RPMI8226 (cell line): ENCODE data around the gene PIK3CA.

Experiments
- DNase-seq: peaks from one replicate; pipeline ENCODE4 v3.0.0-alpha.2; 2015

Gene PIK3CA

DNA sequence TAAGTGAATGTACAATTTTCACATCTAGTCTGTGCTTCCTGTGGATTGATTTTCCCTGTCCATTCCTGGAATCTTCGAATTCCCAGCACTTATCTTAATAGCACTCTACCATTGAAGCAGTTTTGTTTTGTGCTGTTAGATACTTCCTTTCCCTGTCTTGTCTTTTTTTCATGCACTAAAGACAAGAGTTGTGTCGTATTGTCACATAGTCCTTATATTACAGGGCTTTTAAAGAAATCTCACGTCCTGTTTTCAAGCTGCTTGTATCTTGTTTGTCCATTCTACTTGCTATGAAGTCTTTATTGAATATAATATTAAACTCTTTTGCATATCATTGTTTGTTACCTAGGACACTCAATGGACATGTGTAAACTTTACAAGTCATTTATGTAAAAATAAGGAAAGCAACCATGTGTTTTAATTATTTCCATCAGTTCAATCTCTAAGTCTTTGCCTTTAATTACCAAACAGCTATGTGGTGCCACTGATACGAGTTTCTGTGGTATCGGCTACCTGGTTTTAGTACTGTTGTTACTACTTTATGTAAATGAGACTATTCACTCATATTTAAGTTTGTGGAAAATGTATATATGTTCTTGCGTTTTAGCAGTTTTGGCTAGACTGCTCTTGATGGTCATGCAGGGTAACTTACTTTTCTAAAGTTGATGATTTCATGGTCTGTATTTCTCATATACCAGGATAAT lies 10.3 kb downstream of the PIK3CA start:
- DNase-seq = no peak

DNA sequence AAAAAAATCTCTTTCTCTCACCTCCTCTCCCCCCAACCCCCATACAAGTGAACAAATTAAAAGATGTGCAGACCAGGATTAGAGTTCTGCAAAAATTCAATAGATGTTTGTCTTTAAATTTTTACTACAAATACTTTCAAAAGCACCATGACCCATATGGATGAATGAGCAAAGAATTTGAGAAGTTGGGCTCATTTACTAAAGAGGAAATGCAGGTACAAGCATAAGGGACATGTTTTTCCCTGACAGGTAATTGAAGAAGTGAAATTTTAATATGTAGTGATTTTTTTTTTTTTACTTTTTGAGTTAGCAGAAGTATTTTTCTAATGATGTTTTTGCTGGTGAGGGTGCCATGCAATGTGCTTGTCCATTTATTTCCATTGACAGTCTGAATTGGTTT lies 15.3 kb downstream of the PIK3CA start:
- no peak for DNase-seq

DNA sequence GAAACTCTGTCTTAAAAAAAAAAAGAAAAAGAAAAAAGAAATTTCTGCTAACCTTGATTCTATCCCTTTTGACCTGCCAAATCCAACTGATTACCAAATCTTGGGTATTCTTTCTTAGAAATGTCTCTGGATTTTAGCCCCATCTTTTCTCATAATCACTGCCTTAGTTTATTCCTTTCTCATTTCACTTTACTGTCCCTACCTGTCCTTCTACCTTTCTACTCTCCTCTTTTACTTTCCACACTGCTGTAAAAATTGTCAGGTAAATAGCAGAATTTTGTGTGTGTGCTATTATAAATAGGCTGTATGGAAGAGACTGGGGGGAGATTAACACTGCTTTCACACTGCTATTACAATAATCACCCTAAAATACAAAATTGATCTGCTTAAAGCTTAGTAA lies 16.7 kb downstream of the PIK3CA start:
- no peak for DNase-seq

DNA sequence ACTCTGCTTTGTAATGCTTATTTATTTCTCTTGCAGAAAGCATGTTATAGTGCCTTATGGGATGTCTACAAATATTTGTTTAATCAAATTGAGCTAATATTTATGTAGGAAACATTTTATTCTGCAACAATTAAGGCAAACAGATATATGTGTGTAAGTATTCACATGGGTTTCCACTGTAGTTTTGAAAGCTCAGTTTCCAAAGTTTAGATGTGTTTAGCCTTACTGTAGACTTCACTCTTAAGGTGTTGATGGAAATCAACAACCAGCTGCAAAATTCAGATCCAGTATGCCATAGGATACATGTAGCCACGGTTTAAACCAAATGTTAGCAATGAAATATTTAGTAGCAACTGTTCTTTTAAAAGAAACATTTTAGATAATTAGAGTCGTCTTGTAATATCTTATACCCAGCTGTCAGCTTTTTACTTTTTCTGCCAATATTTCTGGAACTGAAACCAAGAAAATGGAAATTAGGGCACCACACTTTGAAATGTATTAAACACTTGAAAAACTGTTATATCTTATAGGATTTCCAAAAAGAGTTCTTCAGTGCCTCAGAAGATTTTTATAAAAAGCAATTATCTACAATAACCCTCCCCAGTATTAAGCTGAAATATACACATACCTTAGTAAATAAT lies 18.5 kb downstream of the PIK3CA start:
- DNase-seq = peak; percentile 33

DNA sequence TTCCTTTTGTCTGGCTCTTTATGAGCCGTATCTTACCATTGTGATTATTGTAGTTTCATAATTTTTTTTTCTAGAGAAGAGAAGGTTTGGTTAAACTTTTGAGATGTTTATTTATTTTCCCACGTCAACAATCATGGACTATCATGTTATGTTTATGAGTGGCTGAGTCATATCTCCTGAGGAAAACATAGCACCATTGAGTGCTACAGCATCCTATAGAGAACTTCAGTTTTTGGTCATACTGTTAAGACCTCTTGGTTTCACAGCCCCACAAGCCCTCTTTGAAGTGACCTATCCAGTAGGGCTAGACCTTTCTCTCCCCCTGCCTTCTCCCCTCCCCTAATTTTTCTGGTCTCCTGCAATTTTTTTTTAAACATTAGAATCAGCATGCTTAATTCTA lies 20.8 kb downstream of the PIK3CA start:
- DNase-seq = no peak

DNA sequence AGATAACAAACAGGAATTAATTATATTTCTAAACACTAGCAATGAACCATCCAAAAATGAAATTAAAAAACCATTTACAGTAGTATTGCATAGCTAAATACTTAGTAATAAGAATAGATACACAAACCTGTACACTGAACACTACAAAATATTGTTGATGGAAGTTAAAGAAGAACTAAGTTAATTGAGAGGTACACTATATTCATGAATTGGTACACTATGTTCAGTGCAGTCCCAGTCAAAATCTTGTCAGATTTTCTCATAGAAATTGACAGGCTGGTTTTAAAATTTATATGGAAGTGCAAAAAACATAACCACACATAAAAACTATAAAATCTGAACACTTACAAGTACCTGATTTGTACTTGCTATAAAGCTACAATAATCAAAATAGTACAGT lies 24.4 kb downstream of the PIK3CA start:
- DNase-seq = no peak

DNA sequence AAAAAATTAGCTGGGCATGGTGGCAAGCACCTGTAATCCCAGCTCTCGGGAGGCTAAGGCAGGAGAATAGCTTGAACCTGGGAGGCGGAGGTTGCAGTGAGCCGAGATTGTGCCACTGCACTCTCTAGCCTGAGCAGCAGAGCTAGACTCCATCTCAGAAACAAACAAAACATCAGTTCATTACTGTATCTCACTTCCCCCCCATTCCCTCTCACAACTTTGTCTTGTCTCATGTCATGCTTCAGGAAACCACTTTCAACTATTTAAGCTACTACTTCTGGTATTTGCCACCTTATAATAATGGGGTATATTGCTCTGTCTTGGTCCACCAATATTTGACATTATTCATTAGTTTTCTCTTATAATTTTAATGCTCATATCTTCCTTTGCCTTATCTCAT lies 26.2 kb downstream of the PIK3CA start:
- no peak for DNase-seq

DNA sequence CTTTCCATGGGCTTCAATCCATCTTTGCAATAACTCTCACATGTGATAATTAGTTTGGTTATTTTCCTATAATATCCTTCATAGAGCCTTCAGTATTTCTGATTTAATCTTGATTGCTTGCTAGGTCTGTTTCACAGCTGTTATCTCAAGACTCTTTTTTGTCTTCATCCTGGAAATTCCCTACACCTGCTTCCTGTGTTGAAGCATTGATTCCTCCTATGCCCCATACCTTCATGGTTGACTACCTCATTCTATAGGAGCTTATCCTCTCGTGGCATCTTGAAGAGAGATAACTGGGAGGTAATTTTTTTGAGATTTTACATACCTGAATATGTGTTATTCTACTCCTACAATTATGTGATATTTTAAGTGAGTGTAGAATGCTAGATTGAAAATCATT lies 26.7 kb downstream of the PIK3CA start:
- no peak for DNase-seq

DNA sequence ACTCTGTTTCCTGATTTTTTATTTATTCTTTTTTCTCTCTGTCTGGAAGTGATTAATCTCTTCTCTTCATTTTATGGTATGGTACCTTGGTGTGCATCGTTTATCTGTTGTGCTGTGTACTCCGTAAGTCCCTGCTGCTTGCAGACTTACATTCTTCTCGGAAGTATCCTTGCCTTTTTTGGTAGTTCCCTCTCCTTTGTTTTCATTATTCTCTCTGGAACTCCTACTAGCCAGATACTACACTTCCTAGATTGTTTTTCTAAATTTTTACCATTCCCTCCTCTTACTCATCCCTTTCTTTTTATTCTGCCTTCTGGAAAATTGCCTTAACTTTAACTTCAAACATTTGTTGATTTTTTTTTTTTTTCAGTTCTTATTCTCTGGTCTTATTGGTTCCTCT lies 27.2 kb downstream of the PIK3CA start:
- no peak for DNase-seq

DNA sequence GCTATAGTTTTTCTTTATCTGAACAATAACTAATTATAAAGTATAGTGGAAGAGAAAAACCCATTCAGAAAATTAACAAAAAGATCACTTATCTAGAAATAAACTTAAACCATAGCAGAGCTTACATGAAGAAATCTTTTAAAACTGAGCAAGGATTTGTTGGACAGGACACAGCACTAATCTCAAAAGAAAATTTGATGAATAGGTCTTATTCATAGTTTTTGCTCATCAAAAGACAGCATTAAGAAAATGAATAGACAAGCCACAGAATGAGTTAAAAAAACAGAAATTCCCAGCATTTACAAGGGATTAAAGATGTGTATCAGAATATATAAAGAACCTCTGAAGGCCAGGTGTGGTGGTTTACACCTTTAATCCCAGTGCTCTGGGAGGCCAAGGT lies 29.5 kb downstream of the PIK3CA start:
- DNase-seq = no peak

DNA sequence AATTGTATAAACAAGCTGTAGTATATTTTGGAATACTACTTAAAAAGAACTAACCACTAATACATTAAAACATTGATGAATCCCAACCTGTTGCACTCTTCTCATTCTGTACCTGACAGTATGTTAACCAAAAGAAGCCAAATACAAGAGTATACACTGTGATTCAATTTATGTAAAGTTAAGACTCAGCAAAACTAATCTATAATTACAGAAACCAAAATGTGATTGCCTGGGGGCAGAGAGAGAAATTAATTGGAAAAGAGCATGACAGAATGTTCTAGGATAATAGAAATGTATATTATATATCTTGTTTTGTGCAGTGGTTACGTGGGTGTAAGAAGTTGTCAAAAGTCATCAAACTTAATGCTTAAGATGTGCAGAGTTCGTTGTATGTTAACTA lies 31.1 kb downstream of the PIK3CA start:
- DNase-seq = no peak

DNA sequence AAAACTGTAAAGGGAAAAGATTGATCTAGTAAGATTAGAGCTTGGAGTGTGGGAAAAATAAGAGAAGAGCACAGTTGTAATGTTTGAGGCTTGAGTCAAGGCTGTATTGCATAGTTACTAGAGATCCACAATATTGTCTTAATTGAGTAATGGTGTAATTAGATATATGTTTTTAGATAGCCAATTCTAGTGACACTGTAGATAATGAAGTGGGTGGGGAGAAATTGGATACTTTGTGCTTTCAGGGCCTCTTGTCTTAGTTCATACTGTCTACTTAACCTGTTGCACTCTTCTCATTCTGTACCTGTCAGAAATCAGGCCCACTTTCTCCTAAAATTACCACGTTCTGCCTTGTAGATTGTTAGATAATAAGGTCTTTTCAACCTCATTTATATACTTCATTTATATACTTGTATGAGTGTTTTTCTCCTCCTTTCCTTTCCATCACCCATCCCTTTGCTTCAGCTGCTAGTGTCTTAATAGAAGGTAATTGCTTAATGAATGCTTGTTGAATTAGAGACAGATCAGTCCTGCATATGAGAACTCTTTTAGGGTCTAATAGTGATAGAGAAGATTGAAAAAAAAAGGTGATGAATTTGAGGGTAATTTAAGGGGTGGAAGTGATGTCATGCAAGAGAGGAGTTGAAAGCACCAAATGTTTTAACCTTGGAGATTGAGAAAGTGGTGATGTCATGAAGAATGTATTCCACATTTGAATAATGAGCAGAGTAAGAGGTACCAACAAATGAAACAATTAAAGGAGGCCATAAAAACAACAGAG lies 32.0 kb downstream of the PIK3CA start:
- DNase-seq = no peak

DNA sequence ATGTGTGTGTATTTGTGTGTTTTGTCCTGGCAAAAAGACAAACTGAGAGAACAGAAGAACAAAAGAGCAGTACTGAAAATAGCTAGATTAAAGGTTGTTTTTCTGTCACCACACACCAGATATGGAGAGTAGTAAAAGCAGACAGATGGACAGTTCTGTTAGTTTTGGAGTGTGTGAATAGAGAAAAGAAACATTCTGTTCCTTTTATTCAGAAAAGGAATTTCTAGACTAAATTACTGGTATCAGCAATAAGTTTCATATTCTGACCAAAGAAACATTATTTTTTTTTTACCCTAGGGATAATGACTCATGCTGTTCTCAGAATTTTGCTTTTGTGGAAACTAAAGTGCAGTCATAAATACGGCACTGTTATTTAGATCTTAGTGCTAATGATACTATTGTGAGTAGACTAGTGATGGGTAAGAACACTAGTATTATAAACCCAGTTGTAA lies 32.9 kb downstream of the PIK3CA start:
- no peak for DNase-seq

DNA sequence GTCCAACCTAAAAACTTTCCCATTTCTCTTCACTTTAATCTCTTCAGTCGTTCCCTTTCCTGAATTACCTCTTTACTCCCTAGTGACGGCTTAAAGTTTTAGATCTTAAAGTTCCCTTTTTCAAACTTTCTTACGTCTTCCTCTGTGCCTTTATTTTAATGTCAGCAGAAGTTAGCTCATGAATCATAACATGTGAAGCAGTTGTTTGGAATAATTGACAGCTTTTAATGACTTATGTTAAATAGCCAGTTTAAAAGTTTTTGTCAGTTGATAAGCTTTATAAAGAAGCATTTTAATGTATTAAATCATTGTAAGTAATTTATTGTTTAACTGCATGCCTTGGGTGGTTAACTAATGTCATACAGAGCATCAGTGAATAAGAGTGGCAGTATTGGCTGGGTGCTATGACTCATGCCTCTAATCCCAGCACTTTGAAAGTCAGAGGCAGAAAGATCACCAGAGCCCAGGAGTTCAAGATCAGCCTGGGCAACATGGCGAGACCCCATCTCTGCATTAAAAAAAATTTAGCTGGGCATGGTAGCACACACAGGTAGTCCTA lies 33.9 kb downstream of the PIK3CA start:
- no peak for DNase-seq

DNA sequence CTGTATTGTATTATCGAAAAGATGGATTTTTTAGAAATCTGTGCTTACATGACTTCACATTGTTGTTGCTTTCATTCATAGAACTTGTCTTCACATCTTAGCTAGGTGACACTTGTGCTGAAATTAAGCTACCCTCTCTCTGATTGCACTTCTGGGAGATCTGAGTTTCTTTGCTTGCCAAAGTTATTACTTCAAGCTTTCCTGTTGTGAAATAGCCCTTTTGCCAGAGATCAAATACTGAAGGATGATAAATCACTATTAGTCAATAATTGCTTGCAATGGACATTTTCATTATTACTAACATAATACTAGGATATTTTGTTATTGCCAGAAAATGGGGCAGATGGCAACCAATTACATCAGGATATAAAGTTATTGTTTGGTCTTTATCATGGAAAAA lies 34.7 kb downstream of the PIK3CA start:
- DNase-seq = no peak

DNA sequence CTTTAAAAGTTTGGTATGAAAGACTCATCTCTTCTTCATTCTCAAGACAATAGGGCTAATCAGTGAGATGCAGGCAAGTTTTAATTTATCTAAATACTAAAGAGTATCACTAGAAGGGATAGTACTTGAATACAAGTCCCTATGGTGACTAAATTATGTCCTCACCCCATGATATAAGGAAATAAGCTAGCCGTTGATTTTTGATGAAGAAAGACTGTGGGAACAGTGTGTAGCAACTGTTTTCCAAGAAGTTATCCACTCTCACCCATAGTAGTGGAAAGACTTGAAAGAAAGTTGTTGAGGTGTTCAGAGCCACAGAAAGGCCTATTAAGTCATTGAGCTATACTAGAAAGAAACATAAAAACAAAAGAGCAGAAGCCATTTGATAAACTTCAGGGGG lies 36.7 kb downstream of the PIK3CA start:
- no peak for DNase-seq

DNA sequence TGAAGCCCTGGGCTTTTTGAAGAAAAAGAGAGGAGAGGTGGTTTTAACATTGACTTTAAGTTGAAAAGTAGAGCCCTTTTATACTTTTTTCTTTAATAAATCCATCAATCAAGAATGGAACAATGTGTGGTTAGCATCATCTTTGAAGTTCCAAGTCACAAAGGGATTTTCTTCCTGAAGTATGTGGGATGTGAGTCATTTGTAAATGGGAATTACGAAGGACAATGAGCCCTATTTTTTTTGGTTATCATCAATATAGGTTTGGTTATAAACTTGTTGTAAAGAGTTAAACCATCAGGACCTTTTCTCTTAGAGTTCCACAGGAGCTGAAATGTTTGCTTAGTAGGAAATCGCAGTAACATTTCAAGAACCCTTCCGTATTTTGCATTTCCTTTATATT lies 38.3 kb downstream of the PIK3CA start:
- no peak for DNase-seq

DNA sequence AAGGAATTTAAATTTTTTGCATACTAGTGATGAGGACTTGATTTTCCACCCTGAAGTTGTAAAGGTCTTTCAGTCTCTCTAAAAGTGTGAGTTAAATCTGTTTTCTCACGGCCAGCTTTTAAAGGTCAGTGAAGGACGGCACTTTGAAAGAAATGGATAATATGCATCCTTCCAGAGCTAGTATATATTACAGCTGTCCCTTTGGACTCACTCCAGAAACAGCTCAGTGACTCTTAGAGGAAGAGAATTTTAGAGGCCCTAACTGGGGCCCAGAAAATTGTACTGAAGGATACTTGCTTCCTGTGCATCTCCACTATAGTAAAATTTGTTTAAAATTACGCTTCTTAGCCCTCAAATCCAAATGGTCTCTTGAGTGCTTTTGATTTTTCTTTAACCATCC lies 41.6 kb downstream of the PIK3CA start:
- no peak for DNase-seq

DNA sequence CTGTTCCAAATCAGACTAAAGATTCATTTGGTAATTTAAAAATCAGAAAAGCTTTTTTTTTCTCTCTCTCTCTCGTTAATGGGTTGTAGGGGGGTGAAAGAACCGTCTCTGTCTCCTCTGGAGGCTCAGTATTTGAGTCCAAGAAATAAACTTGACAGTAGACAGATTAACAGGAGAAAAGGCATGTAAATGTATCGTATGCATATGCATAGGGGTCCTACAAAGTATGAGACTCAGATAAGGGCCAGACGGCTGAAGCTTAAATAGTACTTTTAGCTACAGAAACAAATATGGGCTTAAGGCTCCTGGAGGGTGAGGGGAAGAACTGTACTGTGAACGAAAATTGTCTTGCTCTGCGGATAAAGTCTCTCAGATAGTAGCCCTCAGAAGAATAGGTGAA lies 42.4 kb downstream of the PIK3CA start:
- DNase-seq = no peak

DNA sequence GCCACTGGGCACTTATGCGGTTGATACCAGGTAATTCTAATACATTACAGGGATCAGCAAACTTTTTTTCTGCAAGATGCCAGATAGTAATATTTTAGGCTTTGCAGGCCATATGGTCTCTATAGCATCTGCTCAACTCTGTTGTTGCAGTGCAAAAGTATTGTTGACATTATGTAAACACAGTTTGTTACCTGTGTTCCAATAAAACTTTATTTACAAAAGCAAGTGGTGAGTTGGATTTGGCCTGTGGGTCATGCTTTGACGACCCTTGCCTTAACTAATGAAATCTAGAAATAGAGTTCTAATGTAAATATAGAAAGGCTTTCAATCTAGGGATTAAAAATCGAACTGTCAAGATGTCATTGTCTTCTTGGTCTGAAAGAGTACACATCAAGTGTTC lies 44.4 kb downstream of the PIK3CA start:
- no peak for DNase-seq

DNA sequence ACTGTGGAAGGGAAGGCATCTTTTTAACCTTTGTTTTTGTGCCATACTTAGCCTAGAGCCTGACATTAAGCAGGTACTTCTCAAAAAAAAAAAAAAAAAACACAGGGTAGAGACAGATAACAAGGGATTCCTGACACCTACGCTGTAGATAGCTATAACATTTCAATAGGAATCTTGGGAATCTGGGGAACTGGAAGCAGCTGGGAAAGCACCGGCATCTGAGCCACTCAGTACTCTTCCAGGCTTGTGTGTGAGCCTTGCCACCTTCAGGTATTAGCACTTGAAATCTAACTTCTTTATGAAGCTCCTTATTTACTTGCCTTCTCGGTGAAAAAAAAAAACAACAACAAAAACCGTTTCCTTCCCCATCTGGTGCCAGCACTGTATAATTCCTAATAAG lies 46.8 kb downstream of the PIK3CA start:
- DNase-seq = no peak

DNA sequence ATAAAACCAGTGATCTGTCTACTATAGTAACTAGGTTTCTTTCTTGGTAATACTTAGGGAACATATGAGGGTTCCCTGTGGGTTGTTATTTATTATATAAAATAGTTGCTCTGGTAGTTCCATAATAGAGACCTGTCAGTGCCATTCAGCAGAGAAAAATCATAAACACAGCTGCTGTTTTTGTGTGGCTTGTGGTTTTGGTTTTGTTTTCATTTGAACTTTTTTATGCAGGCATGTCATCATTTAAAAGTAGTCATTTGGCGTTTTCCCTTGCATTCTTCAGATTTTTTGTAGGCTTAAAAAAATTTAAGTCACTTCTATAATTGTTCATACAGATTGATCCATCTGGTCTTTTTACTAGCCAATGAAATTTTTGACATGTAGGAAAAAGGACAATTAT lies 47.9 kb downstream of the PIK3CA start:
- peak; percentile 60 for DNase-seq

DNA sequence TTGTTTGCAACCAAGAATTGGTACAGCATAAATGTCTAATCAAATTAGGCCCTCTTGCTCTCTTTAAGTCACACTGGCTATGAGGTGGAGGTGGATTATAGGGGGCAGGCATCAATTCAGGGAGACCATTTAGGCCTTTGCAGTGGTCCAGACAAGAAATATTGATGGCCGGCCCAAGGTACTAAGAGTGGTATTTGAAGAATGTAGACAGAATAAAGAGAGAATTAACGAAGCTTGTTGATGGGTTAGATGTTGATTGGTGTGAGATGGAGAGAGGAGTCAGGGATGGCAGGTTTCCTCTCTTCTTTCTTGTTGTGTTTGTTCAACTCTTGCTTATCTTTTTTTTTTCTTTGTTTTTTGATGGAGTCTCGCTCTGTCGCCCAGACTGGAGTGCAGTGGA lies 48.5 kb downstream of the PIK3CA start:
- DNase-seq = no peak

DNA sequence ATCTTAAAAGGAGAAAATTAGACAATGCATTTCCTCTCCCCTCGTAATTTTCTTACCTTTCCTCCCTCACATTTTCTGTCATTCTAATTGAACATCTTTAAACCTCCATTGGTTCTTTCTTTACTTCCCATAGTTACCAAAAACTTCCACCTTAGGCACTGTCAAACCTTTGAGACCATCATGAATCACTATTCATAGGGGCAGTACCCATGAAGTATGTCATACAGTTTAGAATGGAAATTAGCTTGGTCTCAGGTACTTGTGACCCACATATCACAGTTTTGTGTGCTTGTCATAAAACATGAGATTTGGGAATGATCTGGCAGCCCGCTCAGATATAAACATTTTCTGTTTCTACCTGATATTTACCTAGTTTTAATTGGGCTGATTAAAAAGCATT lies 52.6 kb downstream of the PIK3CA start:
- no peak for DNase-seq
